H1 (cell line): Measurements from ENCODE around the gene DNAJB11. TPM values are rescaled to one million over a fixed set of nuclear protein-coding genes. Genes with fewer than 3 reads are reported as not detected.

Experiments used
- CREB1 ChIP-seq: IDR thresholded peaks from 2 replicates; pipeline ENCODE4 v1.6.1; 2012; ENCODE audit warnings: inconsistent platforms
- EZH2 ChIP-seq: fragments of 200-600 bp; sonication (generic); IDR thresholded peaks from 2 replicates; pipeline ENCODE4 v1.7.1; 2012; ENCODE audit warnings: low read depth, mild to moderate bottlenecking, moderate library complexity, low read length, inconsistent platforms; ENCODE audit not compliant: severe bottlenecking
- KDM1A ChIP-seq: fragments of 200-600, 300-600 bp; sonication (generic); IDR thresholded peaks from 2 replicates; pipeline ENCODE4 v1.7.1; 2016; ENCODE audit warnings: mild to moderate bottlenecking, low read length, borderline replicate concordance
- RAD21 ChIP-seq, 2 experiments: IDR thresholded peaks in 1 of 2; conservative IDR thresholded peaks in 1 of 2; 2 replicates each; pipeline ENCODE4 v1.6.1; 2011; ENCODE audit warnings: low read depth in 2 of 2, low read length in 2 of 2, improper control_type of control experiment in 1 of 2, inconsistent platforms in 1 of 2, mild to moderate bottlenecking in 1 of 2, moderate library complexity in 1 of 2
- SIRT6 ChIP-seq: IDR thresholded peaks from one replicate; pipeline ENCODE4 v1.7.1; 2012; ENCODE audit warnings: low read length, inconsistent platforms
- SP4 ChIP-seq: IDR thresholded peaks from 2 replicates; pipeline ENCODE4 v1.6.1; 2012; ENCODE audit warnings: low read length, inconsistent platforms
- polyA plus RNA-seq, 7 experiments: library from polyadenylated mRNA; depleted of rRNA in 3 of 7; stranded (reverse) in 5 of 7; unstranded in 2 of 7; fragments of >200 nt in 5 of 7; fragments of 200-250 nt in 2 of 7; gene quantifications; 1 replicate in 5 of 7; 2 replicates in 1 of 7; 4 replicates in 1 of 7; pipeline versions ENCODE4 v1.2.1 to v1.2.3, GENCODE V29; 2011 to 2013; ENCODE audit warnings: missing spikeins in 2 of 7, mixed read lengths in 2 of 7
- total RNA-seq: library from RNA; stranded (reverse); fragmentation: NEBNext Ultra II Directional; extraction: Animal tissue kit (Norgen Biotek cat#: 25700); gene quantifications from 2 replicates; pipeline ENCODE4 v1.2.1, GENCODE V29; 2021
- TF ChIP-seq, protein P1 (sequence below), 3 experiments: IDR thresholded peaks; 1 replicate in 2 of 3; 2 replicates in 1 of 3; pipeline versions ENCODE4 v1.5.1 to v1.6.1; 2011; ENCODE audit warnings: low read length in 3 of 3, mild to moderate bottlenecking in 3 of 3, inconsistent platforms in 2 of 3, low read depth in 1 of 3, moderate library complexity in 1 of 3; ENCODE audit not compliant: insufficient read depth in 1 of 3; ENCODE audit errors: control extremely low read depth in 1 of 3

The DNAJB11 gene
- total and polyA plus RNA-seq, 2 of the 8 experiments (the other 6 are each of a cell fraction or from before 2014, with no cell fraction given) = 14.6 to 63.9 TPM

DNA sequence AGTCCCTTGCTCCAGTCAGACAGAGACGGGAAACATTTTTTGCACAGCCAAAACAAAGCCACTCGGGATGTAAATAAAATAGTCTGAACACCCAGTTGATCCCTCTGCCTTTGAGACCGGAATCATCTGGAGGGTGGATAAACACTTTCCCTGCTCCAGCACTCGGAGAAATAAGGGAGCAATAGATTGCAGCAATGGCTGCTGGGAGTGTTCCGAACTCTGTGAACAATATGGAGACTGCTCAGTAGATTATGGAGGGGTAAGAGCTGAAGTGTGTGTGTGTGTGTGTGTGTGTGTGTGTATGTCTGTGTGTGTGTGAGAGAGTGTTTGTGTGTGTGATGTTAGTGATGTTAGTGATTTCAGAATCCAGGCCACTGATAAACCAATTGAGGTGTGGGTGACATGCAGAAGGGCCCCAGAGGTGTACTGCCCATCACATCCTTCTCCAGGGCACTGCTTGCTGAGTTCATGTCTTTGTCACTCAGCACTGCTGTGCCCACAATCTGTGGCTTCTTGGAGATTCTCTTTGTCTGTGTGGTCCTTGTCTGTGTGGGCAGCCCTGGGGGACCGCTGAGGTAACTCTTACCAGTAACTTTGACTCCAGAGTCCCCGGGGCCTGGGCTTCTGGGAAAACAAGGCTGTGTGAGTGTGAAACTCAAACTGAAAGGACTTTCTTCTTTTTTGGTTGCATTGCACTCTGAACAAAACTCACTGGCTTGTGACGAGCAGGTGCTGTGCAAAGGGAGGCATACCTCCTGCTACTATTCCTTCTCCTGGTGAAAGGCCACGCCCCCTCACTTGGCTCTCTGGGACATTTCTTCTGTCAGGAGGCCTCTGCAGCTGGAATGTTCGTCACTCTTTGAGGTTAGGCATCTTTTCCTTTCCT, 49.3 kb upstream of the DNAJB11 start (continued):
- no peak for TF ChIP-seq CREB1
- TF ChIP-seq, protein P1, sequence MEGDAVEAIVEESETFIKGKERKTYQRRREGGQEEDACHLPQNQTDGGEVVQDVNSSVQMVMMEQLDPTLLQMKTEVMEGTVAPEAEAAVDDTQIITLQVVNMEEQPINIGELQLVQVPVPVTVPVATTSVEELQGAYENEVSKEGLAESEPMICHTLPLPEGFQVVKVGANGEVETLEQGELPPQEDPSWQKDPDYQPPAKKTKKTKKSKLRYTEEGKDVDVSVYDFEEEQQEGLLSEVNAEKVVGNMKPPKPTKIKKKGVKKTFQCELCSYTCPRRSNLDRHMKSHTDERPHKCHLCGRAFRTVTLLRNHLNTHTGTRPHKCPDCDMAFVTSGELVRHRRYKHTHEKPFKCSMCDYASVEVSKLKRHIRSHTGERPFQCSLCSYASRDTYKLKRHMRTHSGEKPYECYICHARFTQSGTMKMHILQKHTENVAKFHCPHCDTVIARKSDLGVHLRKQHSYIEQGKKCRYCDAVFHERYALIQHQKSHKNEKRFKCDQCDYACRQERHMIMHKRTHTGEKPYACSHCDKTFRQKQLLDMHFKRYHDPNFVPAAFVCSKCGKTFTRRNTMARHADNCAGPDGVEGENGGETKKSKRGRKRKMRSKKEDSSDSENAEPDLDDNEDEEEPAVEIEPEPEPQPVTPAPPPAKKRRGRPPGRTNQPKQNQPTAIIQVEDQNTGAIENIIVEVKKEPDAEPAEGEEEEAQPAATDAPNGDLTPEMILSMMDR (IDR thresholded peaks at IDR 0.05; ENCODE audit: control extremely low read depth in 1 of 3, insufficient read depth in 1 of 3, low read depth in 1 of 3, low read length in 3 of 3) = no peak
- no peak for TF ChIP-seq KDM1A
- no peak for TF ChIP-seq EZH2
- no peak for TF ChIP-seq SIRT6
- no peak for TF ChIP-seq RAD21 (IDR thresholded peaks at IDR 0.05 in 1 of 2, conservative IDR thresholded peaks at IDR 0.05 in 1 of 2; ENCODE audit: low read depth in 2 of 2, low read length in 2 of 2)
- no peak for TF ChIP-seq SP4
